ENCODE measurements around the gene WSB2.

The WSB2 gene

GRCh38 chr12:118061873-118062843 lies 1.2 kb upstream of the WSB2 start:
- no peak for DNase-seq

GRCh38 chr12:118060301-118061010 lies 523 bp downstream of the WSB2 start:
- no peak for DNase-seq

GRCh38 chr12:118059341-118060191 lies 1.4 kb downstream of the WSB2 start:
- no peak for DNase-seq

GRCh38 chr12:118058881-118059280 lies 2.1 kb downstream of the WSB2 start:
- peak; percentile 35 for DNase-seq

GRCh38 chr12:118058227-118058626 lies 2.8 kb downstream of the WSB2 start:
- DNase-seq: no peak

GRCh38 chr12:118055865-118056773 lies 4.9 kb downstream of the WSB2 start:
- no peak for DNase-seq

GRCh38 chr12:118055144-118055557 lies 5.8 kb downstream of the WSB2 start:
- DNase-seq: peak; percentile 83

- peak; percentile 56 for DNase-seq
Measured at GRCh38 chr12:118053071-118053985, 7.7 kb downstream of the WSB2 start.

- no peak for DNase-seq
Measured at GRCh38 chr12:118052324-118053070, 8.5 kb downstream of the WSB2 start.

- DNase-seq: no peak
Measured at GRCh38 chr12:118050972-118051910, 9.7 kb downstream of the WSB2 start.

- no peak for DNase-seq
Measured at GRCh38 chr12:118046430-118046829, 14.5 kb downstream of the WSB2 start.

- no peak for DNase-seq
Measured at GRCh38 chr12:118044577-118044976, 16.4 kb downstream of the WSB2 start.

- no peak for DNase-seq
Measured at GRCh38 chr12:118044075-118044474, 16.9 kb downstream of the WSB2 start.

- DNase-seq: no peak
Measured at GRCh38 chr12:118042091-118042490, 18.9 kb downstream of the WSB2 start.

GRCh38 chr12:118038137-118038536 lies 22.8 kb downstream of the WSB2 start:
- DNase-seq: no peak

- DNase-seq: no peak
Measured at GRCh38 chr12:118036672-118037411, 24.1 kb downstream of the WSB2 start.

GRCh38 chr12:118035190-118036041 lies 25.6 kb downstream of the WSB2 start:
- DNase-seq: no peak

Data from CD4-positive, alpha-beta T cell treated with Interleukin-12 subunit alpha and Interleukin-12 subunit beta, for 1 hour (primary cell).